ENCODE data around the gene SLC5A5.

- TF ChIP-seq MAX (IDR thresholded peaks at IDR 0.05; ENCODE audit: low read depth), result no peak
- TF ChIP-seq RCOR1 (IDR thresholded peaks at IDR 0.05; ENCODE audit: low read length), result no peak; the same call in 1 of the 2 replicates
- 0 out of 2 replicates have a peak, but pooled peaks have one; percentile 6 for TF ChIP-seq SMC3 (IDR thresholded peaks at IDR 0.05; ENCODE audit: low read depth, low read length)
- TF ChIP-seq EP300 (IDR thresholded peaks at IDR 0.05; ENCODE audit: borderline replicate concordance in 1 of 2, low read depth in 1 of 2, low read length in 1 of 2), result no peak; a peak in 1 of 4 replicates
- TF ChIP-seq REST (IDR thresholded peaks at IDR 0.05; ENCODE audit: low read depth, low read length), result no peak
- TF ChIP-seq RAD21 (IDR thresholded peaks at IDR 0.05; ENCODE audit: low read length), result no peak
- no peak for TF ChIP-seq TAF1 (IDR thresholded peaks at IDR 0.05; ENCODE audit: borderline replicate concordance, low read depth, low read length)
These were observed 41.7 kb upstream of the SLC5A5 start for GRCh38 chr19:17829855-17830566.
